AG10803 (cell line): ENCODE results near the gene MBD5.
"Not testable (repeated sequence)": the region's sequence is repeated elsewhere in the genome, so short reads cannot be mapped to it uniquely, and the experiment has no call there.

Experiments used
- DNase-seq: peaks from one replicate; pipeline ENCODE4 v3.0.0; 2010; ENCODE audit warnings: low read depth
- H3K4me3 ChIP-seq: 2 replicates; pipeline ENCODE4 v1.5.1; 2011; ENCODE audit warnings: mild to moderate bottlenecking, low read length, control low read depth
- TF ChIP-seq, protein P1 (sequence below): conservative IDR thresholded peaks from 2 replicates; pipeline ENCODE4 v1.5.1; 2011; ENCODE audit warnings: mild to moderate bottlenecking, low read length, control low read depth, inconsistent platforms

The MBD5 gene

DNA sequence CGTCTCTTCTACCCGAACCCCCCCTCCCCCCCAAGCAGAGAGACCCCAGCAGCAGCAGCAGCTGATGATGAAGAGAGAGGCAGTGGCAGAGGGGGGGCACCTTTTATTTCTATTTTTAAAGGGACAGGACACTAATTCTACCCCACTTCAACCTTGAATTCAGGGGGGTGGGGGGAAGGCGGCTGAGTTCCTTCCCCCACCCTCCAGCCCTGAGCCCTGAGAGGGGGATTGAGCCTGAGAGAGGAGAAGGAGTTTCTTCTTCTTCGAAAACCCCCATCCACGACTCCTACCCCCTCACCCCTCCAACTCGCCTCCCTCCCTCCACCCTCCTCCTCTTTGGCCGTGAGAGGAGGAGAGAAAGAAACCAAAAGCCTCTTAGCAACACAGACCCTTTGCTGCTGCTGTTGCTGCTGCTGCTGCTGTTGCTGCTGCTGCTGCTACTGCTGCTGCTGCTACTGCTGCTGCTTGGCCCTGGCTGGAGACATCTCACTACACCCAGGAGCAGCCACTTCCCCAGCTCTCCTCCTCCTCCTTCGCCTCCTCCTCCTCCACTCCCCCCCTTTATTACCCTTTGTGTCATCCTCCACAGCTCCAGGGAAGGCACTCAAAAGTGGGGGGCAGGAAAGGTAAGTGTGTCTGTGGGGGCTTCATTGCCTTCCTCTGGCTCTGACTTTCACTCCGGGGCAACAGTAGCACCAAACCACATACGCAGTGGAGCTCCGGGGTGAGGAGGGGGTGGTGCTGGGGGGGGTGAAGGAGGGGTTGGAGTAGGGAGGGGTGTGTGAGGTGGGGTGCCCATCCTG is at the start of gene MBD5:
Gene MBD5 (plus strand): TSS at position 33 of the 803 bp plus-strand sequence.
- peak within 1 kb of the TSS; percentile 95 for H3K4me3 ChIP-seq
- TF ChIP-seq, protein P1, sequence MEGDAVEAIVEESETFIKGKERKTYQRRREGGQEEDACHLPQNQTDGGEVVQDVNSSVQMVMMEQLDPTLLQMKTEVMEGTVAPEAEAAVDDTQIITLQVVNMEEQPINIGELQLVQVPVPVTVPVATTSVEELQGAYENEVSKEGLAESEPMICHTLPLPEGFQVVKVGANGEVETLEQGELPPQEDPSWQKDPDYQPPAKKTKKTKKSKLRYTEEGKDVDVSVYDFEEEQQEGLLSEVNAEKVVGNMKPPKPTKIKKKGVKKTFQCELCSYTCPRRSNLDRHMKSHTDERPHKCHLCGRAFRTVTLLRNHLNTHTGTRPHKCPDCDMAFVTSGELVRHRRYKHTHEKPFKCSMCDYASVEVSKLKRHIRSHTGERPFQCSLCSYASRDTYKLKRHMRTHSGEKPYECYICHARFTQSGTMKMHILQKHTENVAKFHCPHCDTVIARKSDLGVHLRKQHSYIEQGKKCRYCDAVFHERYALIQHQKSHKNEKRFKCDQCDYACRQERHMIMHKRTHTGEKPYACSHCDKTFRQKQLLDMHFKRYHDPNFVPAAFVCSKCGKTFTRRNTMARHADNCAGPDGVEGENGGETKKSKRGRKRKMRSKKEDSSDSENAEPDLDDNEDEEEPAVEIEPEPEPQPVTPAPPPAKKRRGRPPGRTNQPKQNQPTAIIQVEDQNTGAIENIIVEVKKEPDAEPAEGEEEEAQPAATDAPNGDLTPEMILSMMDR = no peak
- peak; percentile 55 for DNase-seq

DNA sequence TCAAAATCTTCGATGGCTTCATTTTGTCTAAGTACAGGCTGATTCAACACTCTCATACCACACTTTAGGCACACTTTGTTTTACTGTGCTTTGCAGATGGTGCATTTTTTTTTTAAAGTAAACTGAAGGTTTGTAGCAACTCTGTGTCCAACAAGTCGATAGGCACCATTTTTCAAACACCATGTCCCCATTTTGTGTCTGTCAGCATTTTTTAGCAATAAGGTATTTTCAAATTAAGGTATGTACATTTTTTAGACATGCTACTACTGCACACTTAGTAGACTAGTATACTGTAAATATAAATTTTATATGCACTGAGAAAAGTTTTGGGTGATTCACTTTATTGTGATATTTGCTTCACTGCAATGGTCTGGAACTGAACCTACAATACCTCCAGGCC is 44.8 kb upstream of the MBD5 start:
- TF ChIP-seq, protein P1 = no peak
- no peak overlapping the region for H3K4me3 ChIP-seq
- DNase-seq = no peak

DNA sequence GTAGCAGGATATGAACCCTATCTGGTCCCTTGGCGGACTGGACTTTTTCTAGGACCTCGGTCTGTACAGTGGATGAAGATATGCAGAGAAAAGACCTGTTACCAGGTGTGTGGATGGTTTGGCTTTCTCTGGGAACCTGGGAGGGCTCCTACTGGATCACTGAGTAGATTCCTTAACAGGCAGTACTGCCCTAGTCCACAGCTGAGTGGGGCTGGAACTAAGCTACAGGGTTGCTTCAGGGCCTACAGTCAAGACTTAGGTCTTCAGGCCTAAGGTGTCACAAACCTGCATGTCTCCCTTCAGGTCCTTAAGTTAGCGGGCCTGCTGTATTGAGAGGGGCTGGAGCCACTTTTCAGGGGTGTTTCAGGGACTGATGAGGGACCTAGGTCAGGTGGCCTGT is 43.2 kb upstream of the MBD5 start:
- H3K4me3 ChIP-seq = no peak overlapping the region
- TF ChIP-seq, protein P1 = no peak
- DNase-seq = no peak

DNA sequence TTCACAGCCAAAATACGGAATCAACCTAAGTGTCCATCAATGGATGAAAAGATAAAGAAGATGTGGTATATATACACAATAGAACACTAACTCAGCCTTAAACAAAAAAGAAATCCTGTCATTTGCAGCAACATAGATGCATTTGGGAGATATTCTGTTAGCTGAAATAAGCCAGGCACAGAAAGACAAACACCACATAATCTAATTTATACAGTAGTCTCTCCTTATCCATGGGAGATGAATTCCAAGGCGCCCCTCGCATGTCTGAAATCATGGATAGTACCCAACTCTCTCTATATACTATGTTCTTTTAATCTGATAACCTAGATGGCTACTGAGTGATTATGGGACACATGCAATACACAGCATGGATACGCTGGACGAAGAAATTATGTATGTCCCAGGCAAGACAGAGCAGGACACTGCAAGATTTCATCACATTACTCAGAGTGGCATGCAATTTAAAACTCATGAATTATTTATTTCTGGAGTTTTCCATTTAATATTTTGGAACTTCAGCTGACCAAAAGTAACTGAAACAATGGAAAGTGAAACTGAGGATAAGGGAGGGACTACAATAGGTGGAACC is 39.9 kb upstream of the MBD5 start:
- DNase-seq = no peak
- no peak overlapping the region for H3K4me3 ChIP-seq
- TF ChIP-seq, protein P1 = no peak

GRCh38 chr2:147989102-147989501 is 31.8 kb upstream of the MBD5 start:
- TF ChIP-seq, protein P1 = no peak
- no peak overlapping the region for H3K4me3 ChIP-seq
- no peak for DNase-seq

GRCh38 chr2:147989809-147990403 is 31.0 kb upstream of the MBD5 start:
- TF ChIP-seq, protein P1 = peak; percentile 84
- H3K4me3 ChIP-seq = no peak overlapping the region
- peak; percentile 60 for DNase-seq

DNA sequence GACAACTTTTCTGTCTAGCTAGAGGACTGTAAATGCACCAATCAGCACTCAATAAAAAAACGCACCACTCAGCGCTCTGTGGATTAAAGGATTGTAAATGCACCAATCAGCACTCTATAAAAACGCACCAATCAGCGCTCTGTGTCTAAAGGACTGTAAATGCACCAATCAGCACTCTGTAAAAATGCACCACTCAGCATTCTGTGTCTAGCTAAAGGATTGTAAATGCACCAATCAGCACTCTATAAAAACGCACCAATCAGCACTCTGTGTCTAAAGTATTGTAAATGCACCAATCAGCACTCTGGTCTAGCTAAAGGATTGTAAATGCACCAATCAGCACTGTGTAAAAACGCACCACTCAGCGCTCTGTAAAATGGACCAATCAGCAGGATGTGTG is 25.9 kb upstream of the MBD5 start:
- DNase-seq, H3K4me3 ChIP-seq: not testable (repeated sequence)
